K562 (cell line): Measurements from ENCODE around the gene EPHB1. TPM values are rescaled to one million over a fixed set of nuclear protein-coding genes. Genes with fewer than 3 reads are reported as not detected.

ENCODE experiments used
- ATAC-seq: fragments of 200-7000 bp; cut with Tn5 transposase; 3 replicates; pipeline ENCODE4 v1.9.1; 2020; ENCODE audit warnings: moderate library complexity
- BruUV-seq: library from RNA; stranded (reverse); fragments of 400-500 nt; replicated peaks from 2 replicates; lab custom pipeline; 2021; lab: Mats Ljungman, UMichigan
- CTCF ChIA-PET: fragments of 300-600 bp; formaldehyde crosslinking; extraction: SDS; loops from one replicate; lab custom pipeline; 2021; ENCODE audit warnings: low intra/inter-chr PET ratio; lab: Yijun Ruan, JAX
- POLR2A ChIA-PET: fragments of 300-600, 350-650 bp; sonication (Branson Sonifier 250); formaldehyde crosslinking; extraction: SDS; loops from one replicate; lab custom pipeline; 2021; ENCODE audit warnings: antibody characterized with exemption, inconsistent platforms; lab: Yijun Ruan, JAX
- DNase-seq, 4 experiments: peaks; one replicate each; pipeline versions ENCODE4 v3.0.0 to v3.0.0-alpha.2; 2011 to 2018; ENCODE audit warnings: low spot score in 3 of 4, mixed read lengths in 3 of 4; ENCODE audit errors: extremely low read depth in 1 of 4
- FAIRE-seq: peaks from 2 replicates; lab custom pipeline; 2011; peaks lifted over from hg19 to GRCh38; lab: Jason Lieb, UNC
- H2AFZ ChIP-seq: 2 replicates; pipeline ENCODE4 v1.6.0; 2011; ENCODE audit warnings: low read depth, low read length, control low read depth, inconsistent platforms
- H3K27ac ChIP-seq: fragments of 200-600 bp; 3 replicates; pipeline ENCODE4 v1.8.0; 2011; ENCODE audit warnings: low read depth, mild to moderate bottlenecking, control low read depth, inconsistent platforms, low read length, moderate library complexity, mixed read lengths; ENCODE audit errors: extremely low read depth
- H3K27me3 ChIP-seq, 2 experiments: fragments of 300-600 bp in 1 of 2; 2 replicates in 1 of 2; 3 replicates in 1 of 2; pipeline versions ENCODE4 v1.6.0 to v1.8.0; 2011; ENCODE audit warnings: inconsistent platforms in 2 of 2, low read length in 2 of 2, mild to moderate bottlenecking in 1 of 2, mixed read lengths in 1 of 2, moderate library complexity in 1 of 2; ENCODE audit not compliant: control insufficient read depth in 2 of 2, insufficient read depth in 2 of 2
- H3K36me3 ChIP-seq: fragments of 300-600 bp; 3 replicates; pipeline ENCODE4 v1.8.0; 2011; ENCODE audit warnings: mild to moderate bottlenecking, low read length, inconsistent platforms; ENCODE audit not compliant: control insufficient read depth, insufficient read depth
- H3K4me1 ChIP-seq, 2 experiments: fragments of 200-600 bp in 1 of 2; replicated peaks in 1 of 2; 2 replicates in 1 of 2; 3 replicates in 1 of 2; pipeline versions ENCODE4 v1.5.1 to v1.8.0; 2011; ENCODE audit warnings: inconsistent platforms in 2 of 2, low read length in 2 of 2, mild to moderate bottlenecking in 1 of 2, mixed read lengths in 1 of 2, moderate library complexity in 1 of 2; ENCODE audit not compliant: control insufficient read depth in 2 of 2, insufficient read depth in 2 of 2
- H3K4me2 ChIP-seq: 2 replicates; pipeline ENCODE4 v1.6.1; 2011; ENCODE audit warnings: low read length, control low read depth, inconsistent platforms, mixed read lengths; ENCODE audit not compliant: insufficient read depth
- H3K4me3 ChIP-seq: fragments of 200-600 bp; sonication (generic), shearing (Covaris generic); 2 replicates; pipeline ENCODE4 v1.5.1; 2016; ENCODE audit warnings: control low read depth, inconsistent platforms
- H3K79me2 ChIP-seq: fragments of 200-600 bp; 3 replicates; pipeline ENCODE4 v1.8.0; 2011; ENCODE audit warnings: low read length, inconsistent platforms; ENCODE audit not compliant: control insufficient read depth, insufficient read depth
- H3K9ac ChIP-seq, 2 experiments: 2 replicates each; pipeline versions ENCODE4 v1.6.0 to v1.6.1; 2011; ENCODE audit warnings: low read depth in 2 of 2, low read length in 2 of 2, control low read depth in 1 of 2, inconsistent platforms in 1 of 2, mild to moderate bottlenecking in 1 of 2, mixed read lengths in 1 of 2; ENCODE audit not compliant: insufficient read depth in 1 of 2
- H3K9me1 ChIP-seq: one replicate; pipeline ENCODE4 v1.6.0; 2011; ENCODE audit warnings: inconsistent platforms, mild to moderate bottlenecking, low read length, moderate library complexity; ENCODE audit not compliant: control insufficient read depth, insufficient read depth
- H3K9me3 ChIP-seq: replicated peaks from 2 replicates; pipeline ENCODE4 v1.5.1; 2011; ENCODE audit warnings: low read depth, low read length, inconsistent platforms; ENCODE audit not compliant: control insufficient read depth, insufficient read depth
- H4K20me1 ChIP-seq: replicated peaks from 2 replicates; pipeline ENCODE4 v1.6.1; 2011; ENCODE audit warnings: low read length, inconsistent platforms, mixed read lengths; ENCODE audit not compliant: control insufficient read depth, insufficient read depth
- ARHGAP35 ChIP-seq: fragments of 450-650 bp; IDR thresholded peaks from 2 replicates; pipeline ENCODE4 v1.6.1; 2018; ENCODE audit not compliant: partially characterized antibody
- FOXA1 ChIP-seq: fragments of 450-650 bp; IDR thresholded peaks from 2 replicates; pipeline ENCODE4 v1.6.1; 2016; ENCODE audit warnings: mild to moderate bottlenecking, borderline replicate concordance
- HDAC1 ChIP-seq, 2 experiments: fragments of 450-650 bp; IDR thresholded peaks; 2 replicates each; pipeline ENCODE4 v1.6.1; 2016 to 2017; ENCODE audit warnings: inconsistent platforms in 1 of 2, mild to moderate bottlenecking in 1 of 2, moderate library complexity in 1 of 2
- HEY1 ChIP-seq: fragments of 250-450 bp; sonication (Bioruptor Pico); IDR thresholded peaks from 2 replicates; pipeline ENCODE4 v1.5.0; 2020; ENCODE audit warnings: mild to moderate bottlenecking, moderate library complexity, borderline replicate concordance
- MTA3 ChIP-seq: fragments of 450-650 bp; formaldehyde crosslinking; IDR thresholded peaks from 2 replicates; pipeline ENCODE4 v1.6.1; 2017; ENCODE audit warnings: mild to moderate bottlenecking, borderline replicate concordance
- NR2C2 ChIP-seq, 2 experiments: fragments of 200-800 bp in 1 of 2; sonication (Bioruptor generic) in 1 of 2; sonication (generic) in 1 of 2; formaldehyde crosslinking in 1 of 2; IDR thresholded peaks; 2 replicates each; pipeline versions ENCODE4 v1.6.1 to v1.8.0; 2016 to 2022; ENCODE audit warnings: mild to moderate bottlenecking in 1 of 2, missing compliant biosample characterization in 1 of 2, missing genetic modification characterization in 1 of 2, missing genetic modification reagents in 1 of 2
- PHB2 ChIP-seq: fragments of 450-650 bp; IDR thresholded peaks from 2 replicates; pipeline ENCODE4 v1.6.1; 2017; ENCODE audit warnings: low read depth
- PPARD ChIP-seq: fragments of 250-450 bp; sonication (Bioruptor Pico); IDR thresholded peaks from 2 replicates; pipeline ENCODE4 v1.8.0; 2022; ENCODE audit warnings: inconsistent platforms, mild to moderate bottlenecking, moderate library complexity
- RBBP5 ChIP-seq: fragments of 200-600 bp; sonication (generic); IDR thresholded peaks from 2 replicates; pipeline ENCODE4 v1.6.1; 2012; ENCODE audit warnings: borderline replicate concordance, mild to moderate bottlenecking, low read length, control low read depth, inconsistent platforms; ENCODE audit not compliant: insufficient read depth, poor library complexity, severe bottlenecking
- RBM39 ChIP-seq: fragments of 200-400 bp; formaldehyde crosslinking; optimal IDR thresholded peaks from 2 replicates; pipeline ENCODE3; 2018; ENCODE audit warnings: low read depth, low read length
- TBP ChIP-seq: optimal IDR thresholded peaks from 2 replicates; pipeline ENCODE3; 2011; ENCODE audit warnings: low read depth, low read length, improper control_type of control experiment
- TSC22D4 ChIP-seq: fragments of 450-650 bp; IDR thresholded peaks from 2 replicates; pipeline ENCODE4 v1.6.1; 2016; ENCODE audit warnings: missing genetic modification characterization, missing biosample characterization, control low read depth
- ZFP30 ChIP-seq: fragments of 250-450 bp; sonication (Bioruptor Pico); IDR thresholded peaks from 2 replicates; pipeline ENCODE4 v1.8.0; 2022; ENCODE audit warnings: moderate library complexity, mild to moderate bottlenecking, inconsistent platforms, borderline replicate concordance
- ZFP36 ChIP-seq: fragments of 150-350 bp; IDR thresholded peaks from 2 replicates; pipeline ENCODE4 v1.6.1; 2018; ENCODE audit warnings: low read length, low read depth; ENCODE audit not compliant: partially characterized antibody
- ZKSCAN1 ChIP-seq: fragments of 150-350 bp; IDR thresholded peaks from 2 replicates; pipeline ENCODE4 v1.6.1; 2016; ENCODE audit warnings: low read depth, low read length
- ZNF146 ChIP-seq: IDR thresholded peaks from one replicate; pipeline ENCODE4 v1.6.1; 2018; ENCODE audit warnings: missing compliant biosample characterization; ENCODE audit not compliant: unreplicated experiment
- ZNF586 ChIP-seq: fragments of 450-650 bp; formaldehyde crosslinking; conservative IDR thresholded peaks from 2 replicates; pipeline ENCODE4 v1.4.0; 2020; ENCODE audit warnings: mild to moderate bottlenecking, moderate library complexity
- WGBS: fragments of 100-300 bp; shearing (Covaris generic); methylation state at CpG from one replicate; pipeline ENCODE4 v1.1.6; 2016; ENCODE audit warnings: low coverage, mixed read lengths; ENCODE audit not compliant: insufficient coverage; ENCODE audit errors: missing lambda C conversion rate; 5-methylcytosine and 5-hydroxymethylcytosine counted together
- in situ Hi-C: fragments of 300-500 bp; cut with MboI; formaldehyde crosslinking; loops from 4 replicates; pipeline ENCODE4 v1.15.0; 2018; ENCODE audit warnings: inconsistent platforms, mixed read lengths
- intact Hi-C: fragments of 100-400 bp; cut with micrococcal nuclease; formaldehyde crosslinking; loops from 2 replicates; pipeline ENCODE4 v1.14.2; 2022
- polyA plus RNA-seq, 8 experiments: library from polyadenylated mRNA; depleted of rRNA in 4 of 8; stranded (reverse) in 5 of 8; unstranded in 3 of 8; fragments of >200 nt; fragmentation: Nextera tagmentation in 2 of 8; fragmentation: Illumina TruSeq in 1 of 8; extraction: Ambion mirVana in 2 of 8; extraction: Trizol in 1 of 8; gene quantifications; 2 replicates each; pipeline versions ENCODE4 v1.2.1 to v1.2.3, GENCODE V29; 2011 to 2014; ENCODE audit warnings: inconsistent platforms in 1 of 8, missing spikeins in 1 of 8
- total RNA-seq, 7 experiments: library from RNA; depleted of rRNA in 6 of 7; stranded (reverse); fragments of >200 nt in 6 of 7; fragmentation: Illumina TruSeq in 2 of 7; extraction: Trizol in 2 of 7; gene quantifications; 2 replicates each; pipeline versions ENCODE4 v1.2.1 to v1.2.3, GENCODE V29; 2011 to 2021; ENCODE audit warnings: low replicate concordance in 1 of 7
- TF ChIP-seq, protein P1 (sequence below): fragments of 250-450 bp; sonication (Bioruptor Pico); IDR thresholded peaks from 2 replicates; pipeline ENCODE4 v1.4.0; 2020; ENCODE audit warnings: mild to moderate bottlenecking
- TF ChIP-seq, protein P2 (sequence below): fragments of 250-450 bp; sonication (Bioruptor Pico); IDR thresholded peaks from 2 replicates; pipeline ENCODE4 v1.4.0; 2020; ENCODE audit warnings: borderline replicate concordance
- TF ChIP-seq, protein P3 (sequence below): fragments of 250-450 bp; sonication (Bioruptor Pico); IDR thresholded peaks from 2 replicates; pipeline ENCODE4 v1.8.0; 2022; ENCODE audit warnings: inconsistent platforms, mild to moderate bottlenecking, moderate library complexity, borderline replicate concordance

The EPHB1 gene
- total and polyA plus RNA-seq, 9 of the 15 experiments (the other 6 are each of a cell fraction or from before 2014, with no cell fraction given), result 0.29 TPM; not detected in 8

DNA sequence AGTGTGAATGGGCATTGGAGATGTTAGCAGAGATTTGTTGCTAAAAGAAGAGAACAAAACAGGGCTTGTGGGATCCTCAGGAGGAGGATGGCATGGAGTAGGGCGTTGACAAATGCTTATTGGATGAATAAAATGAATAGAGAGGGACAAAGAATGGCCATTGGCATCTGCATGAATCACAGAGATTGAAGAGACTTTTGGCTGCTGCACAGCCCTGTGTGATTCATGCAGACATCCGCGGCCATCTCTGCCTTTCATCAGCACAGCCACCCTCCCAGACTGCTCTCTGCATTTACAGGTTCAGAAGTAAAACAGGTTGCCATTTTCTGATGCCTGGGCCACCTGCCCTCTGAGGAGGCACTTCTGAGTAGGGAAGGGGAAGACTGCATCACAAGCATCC is 397.9 kb downstream of the EPHB1 start:
- CTCF ChIA-PET, result no interaction called here
- DNase-seq (no peak), FAIRE-seq (no peak), ATAC-seq (no peak)
- Histone ChIP-seq H3K4me1 (no peaks in the 10 kb centered on the region), H3K9me1 (no peaks in the 10 kb centered on the region), H3K4me2 (no peak overlapping the region), H3K9ac (no peak overlapping the region), H3K27me3 (no peaks in the 10 kb centered on the region), H3K36me3 (no peaks in the 10 kb centered on the region), H2AFZ (no peak overlapping the region), H3K4me3 (no peak overlapping the region), H3K79me2 (no peaks in the 10 kb centered on the region), H4K20me1 (no peaks in the 10 kb centered on the region), H3K27ac (no peak overlapping the region), H3K9me3 (no peaks in the 10 kb centered on the region)
- 0% methylated on average over 3 of the region's 3 CpGs for WGBS
- TF ChIP-seq HDAC1 (IDR thresholded peaks at IDR 0.05) (no peak), ARHGAP35 (no peak), RBM39 (no peak), ZFP30 (CRISPR knock-in tag) (no peak), RBBP5 (no peak), ZNF586 (CRISPR knock-in tag) (no peak), NR2C2 (CRISPR knock-in tag; IDR thresholded peaks at IDR 0.05) (no peak), NR2C2 (tag; IDR thresholded peaks at IDR 0.05) (no peak), TBP (no peak), MTA3 (no peak), TSC22D4 (tag) (no peak), ZNF146 (no peak), PPARD (CRISPR knock-in tag) (no peak), ZKSCAN1 (no peak), FOXA1 (no peak), HEY1 (CRISPR knock-in tag) (no peak), ZFP36 (no peak), PHB2 (no peak)
- TF ChIP-seq, protein P1, sequence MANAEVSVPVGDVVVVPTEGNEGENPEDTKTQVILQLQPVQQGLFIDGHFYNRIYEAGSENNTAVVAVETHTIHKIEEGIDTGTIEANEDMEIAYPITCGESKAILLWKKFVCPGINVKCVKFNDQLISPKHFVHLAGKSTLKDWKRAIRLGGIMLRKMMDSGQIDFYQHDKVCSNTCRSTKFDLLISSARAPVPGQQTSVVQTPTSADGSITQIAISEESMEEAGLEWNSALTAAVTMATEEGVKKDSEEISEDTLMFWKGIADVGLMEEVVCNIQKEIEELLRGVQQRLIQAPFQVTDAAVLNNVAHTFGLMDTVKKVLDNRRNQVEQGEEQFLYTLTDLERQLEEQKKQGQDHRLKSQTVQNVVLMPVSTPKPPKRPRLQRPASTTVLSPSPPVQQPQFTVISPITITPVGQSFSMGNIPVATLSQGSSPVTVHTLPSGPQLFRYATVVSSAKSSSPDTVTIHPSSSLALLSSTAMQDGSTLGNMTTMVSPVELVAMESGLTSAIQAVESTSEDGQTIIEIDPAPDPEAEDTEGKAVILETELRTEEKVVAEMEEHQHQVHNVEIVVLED (CRISPR knock-in tag), result no peak
- TF ChIP-seq, protein P2, sequence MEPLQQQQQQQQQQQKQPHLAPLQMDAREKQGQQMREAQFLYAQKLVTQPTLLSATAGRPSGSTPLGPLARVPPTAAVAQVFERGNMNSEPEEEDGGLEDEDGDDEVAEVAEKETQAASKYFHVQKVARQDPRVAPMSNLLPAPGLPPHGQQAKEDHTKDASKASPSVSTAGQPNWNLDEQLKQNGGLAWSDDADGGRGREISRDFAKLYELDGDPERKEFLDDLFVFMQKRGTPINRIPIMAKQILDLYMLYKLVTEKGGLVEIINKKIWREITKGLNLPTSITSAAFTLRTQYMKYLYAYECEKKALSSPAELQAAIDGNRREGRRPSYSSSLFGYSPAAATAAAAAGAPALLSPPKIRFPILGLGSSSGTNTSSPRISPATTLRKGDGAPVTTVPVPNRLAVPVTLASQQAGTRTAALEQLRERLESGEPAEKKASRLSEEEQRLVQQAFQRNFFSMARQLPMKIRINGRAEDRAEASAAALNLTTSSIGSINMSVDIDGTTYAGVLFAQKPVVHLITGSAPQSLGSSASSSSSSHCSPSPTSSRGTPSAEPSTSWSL (CRISPR knock-in tag), result no peak
- TF ChIP-seq, protein P3, sequence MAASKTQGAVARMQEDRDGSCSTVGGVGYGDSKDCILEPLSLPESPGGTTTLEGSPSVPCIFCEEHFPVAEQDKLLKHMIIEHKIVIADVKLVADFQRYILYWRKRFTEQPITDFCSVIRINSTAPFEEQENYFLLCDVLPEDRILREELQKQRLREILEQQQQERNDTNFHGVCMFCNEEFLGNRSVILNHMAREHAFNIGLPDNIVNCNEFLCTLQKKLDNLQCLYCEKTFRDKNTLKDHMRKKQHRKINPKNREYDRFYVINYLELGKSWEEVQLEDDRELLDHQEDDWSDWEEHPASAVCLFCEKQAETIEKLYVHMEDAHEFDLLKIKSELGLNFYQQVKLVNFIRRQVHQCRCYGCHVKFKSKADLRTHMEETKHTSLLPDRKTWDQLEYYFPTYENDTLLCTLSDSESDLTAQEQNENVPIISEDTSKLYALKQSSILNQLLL (CRISPR knock-in tag), result no peak
- POLR2A ChIA-PET, result no interaction called here
- no TSS peak for BruUV-seq
- in situ Hi-C loops (no loop called here), intact Hi-C loops (no loop called here)
